Measurements from ENCODE around the gene TNFRSF9.

Gene TNFRSF9

GRCh38 chr1:7905262-7905661 lies 35.4 kb downstream of the TNFRSF9 start:
- no peak for DNase-seq (ENCODE audit: low read depth in 2 of 2)
- H3K4me3 ChIP-seq (replicated peaks in 1 of 2; ENCODE audit: low read depth in 2 of 2, low read length in 2 of 2): no peak overlapping the region
- TF ChIP-seq CTCF (IDR thresholded peaks at IDR 0.05; ENCODE audit: low read depth, low read length): no peak

GRCh38 chr1:7902478-7903085 lies 38.1 kb downstream of the TNFRSF9 start:
- no peak overlapping the region for H3K4me3 ChIP-seq (replicated peaks in 1 of 2; ENCODE audit: low read depth in 2 of 2, low read length in 2 of 2)
- TF ChIP-seq CTCF (IDR thresholded peaks at IDR 0.05; ENCODE audit: low read depth, low read length): peak; percentile 72
- peak; percentile 77 to 86 for DNase-seq (ENCODE audit: low read depth in 2 of 2)

- DNase-seq (ENCODE audit: low read depth in 2 of 2): peak; percentile 39 to 45
- H3K4me3 ChIP-seq (replicated peaks in 1 of 2; ENCODE audit: low read depth in 2 of 2, low read length in 2 of 2): no peak overlapping the region
- no peak for TF ChIP-seq CTCF (IDR thresholded peaks at IDR 0.05; ENCODE audit: low read depth, low read length)
Observed at GRCh38 chr1:7899741-7900140, 40.9 kb downstream of the TNFRSF9 start.

- TF ChIP-seq CTCF (IDR thresholded peaks at IDR 0.05; ENCODE audit: low read depth, low read length): no peak
Observed at GRCh38 chr1:7898962-7899361, 41.7 kb downstream of the TNFRSF9 start.

GRCh38 chr1:7896994-7897393 lies 43.6 kb downstream of the TNFRSF9 start:
- H3K4me3 ChIP-seq (replicated peaks in 1 of 2; ENCODE audit: low read depth in 2 of 2, low read length in 2 of 2): no peak overlapping the region
- no peak for TF ChIP-seq CTCF (IDR thresholded peaks at IDR 0.05; ENCODE audit: low read depth, low read length)
- DNase-seq (ENCODE audit: low read depth in 2 of 2): no peak

More at GRCh38 chr1:7898962-7899361, 41.7 kb downstream of the TNFRSF9 start:
- DNase-seq (ENCODE audit: low read depth in 2 of 2): no peak
- H3K4me3 ChIP-seq (replicated peaks in 1 of 2; ENCODE audit: low read depth in 2 of 2, low read length in 2 of 2): no peak overlapping the region

GRCh38 chr1:7893529-7894180 lies 47.0 kb downstream of the TNFRSF9 start:
- TF ChIP-seq CTCF (IDR thresholded peaks at IDR 0.05; ENCODE audit: low read depth, low read length): no peak
- DNase-seq (ENCODE audit: low read depth in 2 of 2): peak; percentile 72 to 89
- no peak overlapping the region for H3K4me3 ChIP-seq (replicated peaks in 1 of 2; ENCODE audit: low read depth in 2 of 2, low read length in 2 of 2)

All from cardiac fibroblast (primary cell).